ENCODE results near the gene TSSK1B.
"Not testable (repeated sequence)": the region's sequence is repeated elsewhere in the genome, so short reads cannot be mapped to it uniquely, and the experiment has no call there.

The TSSK1B gene

GRCh38 chr5:113434889-113435288 is at the start of gene TSSK1B:
TSS of gene TSSK1B (minus strand) at chr5:113434989. CDS start at chr5:113434839, 150 bp downstream.
- DNase-seq = no peak

- no peak for DNase-seq
Measured at GRCh38 chr5:113480243-113480642, 45.5 kb upstream of the TSSK1B start.

- no peak for DNase-seq
Measured at GRCh38 chr5:113478691-113479090, 43.9 kb upstream of the TSSK1B start.

- no peak for DNase-seq
Measured at GRCh38 chr5:113474100-113474728, 39.4 kb upstream of the TSSK1B start.

- no peak for DNase-seq
Measured at GRCh38 chr5:113463032-113463431, 28.2 kb upstream of the TSSK1B start.

- not testable (repeated sequence) for DNase-seq
Measured at GRCh38 chr5:113457106-113457505, 22.3 kb upstream of the TSSK1B start.

- no peak for DNase-seq
Measured at GRCh38 chr5:113452941-113453340, 18.2 kb upstream of the TSSK1B start.

GRCh38 chr5:113451797-113452196 is 17.0 kb upstream of the TSSK1B start:
- no peak for DNase-seq

GRCh38 chr5:113450929-113451328 is 16.1 kb upstream of the TSSK1B start:
- no peak for DNase-seq

GRCh38 chr5:113450462-113450861 is 15.7 kb upstream of the TSSK1B start:
- no peak for DNase-seq

GRCh38 chr5:113448252-113448651 is 13.5 kb upstream of the TSSK1B start:
- DNase-seq = no peak

GRCh38 chr5:113447498-113448050 is 12.8 kb upstream of the TSSK1B start:
- DNase-seq = no peak

- DNase-seq = no peak
Measured at GRCh38 chr5:113446358-113446927, 11.7 kb upstream of the TSSK1B start.

- no peak for DNase-seq
Measured at GRCh38 chr5:113437111-113437510, 2.3 kb upstream of the TSSK1B start.

GRCh38 chr5:113435575-113435974 is 786 bp upstream of the TSSK1B start:
- no peak for DNase-seq

- no peak for DNase-seq
Measured at GRCh38 chr5:113433862-113434612, 752 bp downstream of the TSSK1B start.

- DNase-seq = no peak
Measured at GRCh38 chr5:113433071-113433470, 1.7 kb downstream of the TSSK1B start.

- no peak for DNase-seq
Measured at GRCh38 chr5:113427871-113428574, 6.8 kb downstream of the TSSK1B start.

GRCh38 chr5:113425909-113426308 is 8.9 kb downstream of the TSSK1B start:
- no peak for DNase-seq

GRCh38 chr5:113421693-113422092 is 13.1 kb downstream of the TSSK1B start:
- DNase-seq = no peak

GRCh38 chr5:113405530-113405929 is 29.3 kb downstream of the TSSK1B start:
- no peak for DNase-seq

- DNase-seq = no peak
Measured at GRCh38 chr5:113404269-113404668, 30.5 kb downstream of the TSSK1B start.

- DNase-seq = not testable (repeated sequence)
Measured at GRCh38 chr5:113397986-113398385, 36.8 kb downstream of the TSSK1B start.
